Mesodermal cell (in vitro differentiated cells): ENCODE measurements around the gene AARS2. TPM values are rescaled to one million over a fixed set of nuclear protein-coding genes. Genes with fewer than 3 reads are reported as not detected.
"Not testable (repeated sequence)": the region's sequence is repeated elsewhere in the genome, so short reads cannot be mapped to it uniquely, and the experiment has no call there.

Experiments used
- H3K27ac ChIP-seq: 2 replicates; pipeline ENCODE4 v1.7.0; 2013; ENCODE audit warnings: mild to moderate bottlenecking, low read depth, low read length, moderate library complexity; ENCODE audit not compliant: severe bottlenecking
- H3K36me3 ChIP-seq: 2 replicates; pipeline ENCODE4 v1.7.1; 2013; ENCODE audit warnings: mild to moderate bottlenecking, low read length, moderate library complexity; ENCODE audit not compliant: control insufficient read depth, insufficient read depth
- H3K4me1 ChIP-seq: one replicate; pipeline ENCODE4 v1.7.1; 2013; ENCODE audit warnings: mild to moderate bottlenecking, low read length; ENCODE audit not compliant: insufficient read depth, control insufficient read depth, poor library complexity, severe bottlenecking
- H3K4me3 ChIP-seq: 2 replicates; pipeline ENCODE4 v1.7.0; 2013; ENCODE audit warnings: low read length, control low read depth, mild to moderate bottlenecking; ENCODE audit not compliant: insufficient read depth, poor library complexity, severe bottlenecking; ENCODE audit errors: extremely low read depth
- H3K9me3 ChIP-seq: 2 replicates; pipeline ENCODE4 v1.7.1; 2013; ENCODE audit warnings: mild to moderate bottlenecking, low read length, moderate library complexity; ENCODE audit not compliant: control insufficient read depth
- WGBS, 2 experiments: methylation state at CpG; one replicate each; pipeline ENCODE4 v1.1.5; 2013; ENCODE audit warnings: missing lambda C conversion rate in 2 of 2; ENCODE audit not compliant: insufficient coverage in 2 of 2; 5-methylcytosine and 5-hydroxymethylcytosine counted together
- polyA plus RNA-seq, 2 experiments: library from polyadenylated mRNA; stranded (reverse); fragments of 50-300 nt; gene quantifications; one replicate each; pipeline ENCODE4 v1.2.3, GENCODE V29; 2013

The AARS2 gene
- polyA plus RNA-seq (2013, experiment 1 of 2) = 13.7 TPM
- 12.3 TPM for polyA plus RNA-seq (2013, experiment 2 of 2)

DNA sequence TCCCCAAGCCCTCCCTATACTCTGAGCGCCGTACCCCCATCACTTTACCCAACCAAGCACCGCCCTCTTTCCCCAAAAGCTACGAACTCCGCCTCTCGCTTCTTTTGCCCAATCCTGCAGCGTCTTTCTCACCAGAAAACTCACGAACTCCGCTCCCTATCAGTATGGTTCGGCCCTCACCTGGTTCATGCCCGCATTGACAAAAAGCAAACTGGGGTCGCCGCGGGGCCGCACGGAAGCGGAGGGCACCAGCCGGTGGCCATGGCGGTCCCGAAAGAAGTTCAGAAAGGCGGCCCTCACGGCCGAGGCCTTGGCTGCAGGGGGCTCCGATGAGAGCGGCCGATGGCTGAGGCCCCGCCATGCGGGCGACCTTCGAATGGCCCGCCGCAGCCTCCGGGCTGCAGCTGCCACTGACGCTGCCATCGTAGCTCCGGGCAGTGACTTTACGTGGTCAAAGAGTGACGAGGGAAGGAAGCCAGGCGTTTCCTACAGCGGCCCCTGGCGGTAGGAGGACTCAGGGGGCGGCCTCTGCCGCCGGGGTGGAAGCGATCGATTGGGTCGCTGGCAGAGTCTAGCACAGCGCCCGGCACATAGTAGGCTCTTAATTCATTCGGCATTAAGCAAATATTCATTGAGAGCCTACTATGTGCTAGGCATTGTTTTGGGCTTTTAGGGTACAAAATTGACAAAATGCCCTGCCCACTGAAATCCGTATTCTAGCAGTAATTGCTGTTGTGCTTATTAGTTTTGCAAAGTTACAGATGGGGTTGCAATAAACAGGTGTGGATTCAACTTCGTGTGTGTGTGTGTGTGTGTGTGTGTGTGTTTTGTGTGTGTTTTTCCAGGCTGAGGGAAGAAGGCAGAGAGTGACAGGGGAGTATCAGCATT is at the start of gene AARS2:
Gene AARS2, minus strand, starts transcription at position 447 of the 888 bp plus-strand sequence. Its CDS starts 24 bp downstream, at position 423.
- Histone ChIP-seq H3K27ac (peak within 1 kb of the TSS; percentile 18), H3K4me3 (peak within 1 kb of the TSS; percentile 79), H3K4me1 (no peaks in the 10 kb centered on the region), H3K9me3 (no peaks in the 10 kb centered on the region), H3K36me3 (peaks cover 38% of the 10 kb centered on the region)
- 1 to 5% methylated on average over 33 to 38 of the region's 52 CpGs for WGBS, 2 experiments

DNA sequence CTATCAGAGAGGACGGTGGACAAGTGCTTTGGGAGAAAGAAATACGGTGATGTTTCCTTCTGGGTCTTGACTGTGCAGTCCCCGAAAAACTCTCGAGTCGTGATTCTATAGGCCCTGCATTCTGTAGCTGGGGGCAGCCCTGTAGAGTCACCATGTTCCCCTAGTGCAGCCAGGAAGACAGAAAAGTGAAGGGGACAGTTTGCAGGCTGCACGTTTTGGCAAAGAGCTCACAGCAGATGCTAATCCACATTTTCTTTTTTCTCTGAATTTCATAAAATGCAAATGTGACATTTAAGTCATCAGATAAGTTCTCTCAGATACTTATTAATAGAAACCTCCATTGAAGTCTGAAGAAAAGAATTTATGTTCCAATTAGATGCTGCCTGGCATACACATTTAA is 48.8 kb upstream of the AARS2 start:
- no peaks in the 10 kb centered on the region for H3K4me1 ChIP-seq
- 81 to 84% methylated on average over 5 to 6 of the region's 6 CpGs for WGBS, 2 experiments
- H3K27ac ChIP-seq = no peak overlapping the region
- no peaks in the 10 kb centered on the region for H3K36me3 ChIP-seq
- H3K4me3 ChIP-seq = no peak overlapping the region
- no peaks in the 10 kb centered on the region for H3K9me3 ChIP-seq

DNA sequence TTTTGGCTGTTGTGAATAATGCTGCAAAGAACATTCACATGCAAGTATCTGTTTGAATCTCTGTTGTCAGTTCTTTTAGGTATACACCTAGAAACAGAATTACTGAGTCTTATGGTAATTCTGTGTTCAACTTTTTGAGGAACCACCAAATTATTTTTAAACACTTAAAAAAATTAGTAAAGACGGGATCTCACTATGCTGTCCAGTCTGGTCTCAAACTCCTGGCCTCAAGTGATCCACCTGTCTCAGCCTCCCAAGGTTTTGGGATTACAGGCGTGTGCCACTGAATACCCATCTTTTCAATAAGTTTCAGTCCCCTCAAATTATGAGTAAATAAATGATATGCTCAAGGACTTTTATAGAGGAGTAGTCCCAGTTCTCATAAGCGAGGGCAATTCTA is 46.8 kb upstream of the AARS2 start:
- Histone ChIP-seq H3K4me1 (no peaks in the 10 kb centered on the region), H3K4me3 (no peak overlapping the region), H3K27ac (no peak overlapping the region), H3K36me3 (no peaks in the 10 kb centered on the region), H3K9me3 (no peaks in the 10 kb centered on the region)
- WGBS, 2 experiments = 83 to 91% methylated on average over 1 to 2 of the region's 3 CpGs

DNA sequence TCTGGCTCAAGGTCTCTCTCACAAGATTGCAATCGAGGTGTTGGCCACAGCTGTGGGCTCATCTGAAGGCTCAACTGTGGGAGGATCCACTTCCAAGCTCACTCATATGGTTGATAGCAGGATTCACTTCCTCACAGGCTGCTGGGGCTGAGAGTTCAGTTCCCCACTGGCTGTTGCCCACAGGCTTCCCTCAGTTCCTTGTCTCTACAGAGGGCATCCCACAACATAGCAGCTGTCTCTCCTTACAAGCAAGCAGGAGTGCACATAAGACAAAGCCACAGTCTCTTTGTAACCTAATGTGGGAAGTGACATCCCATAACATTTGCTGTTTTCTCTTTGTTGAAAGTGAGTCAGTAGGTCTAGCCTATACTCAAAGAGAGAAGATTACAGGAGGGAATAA is 43.3 kb upstream of the AARS2 start:
- Histone ChIP-seq H3K27ac (no peak overlapping the region), H3K4me1 (no peaks in the 10 kb centered on the region), H3K36me3 (no peaks in the 10 kb centered on the region), H3K4me3 (no peak overlapping the region), H3K9me3 (no peaks in the 10 kb centered on the region)
- WGBS, 2 experiments = 67 to 82% methylated on average over 1 of the region's 1 CpG

DNA sequence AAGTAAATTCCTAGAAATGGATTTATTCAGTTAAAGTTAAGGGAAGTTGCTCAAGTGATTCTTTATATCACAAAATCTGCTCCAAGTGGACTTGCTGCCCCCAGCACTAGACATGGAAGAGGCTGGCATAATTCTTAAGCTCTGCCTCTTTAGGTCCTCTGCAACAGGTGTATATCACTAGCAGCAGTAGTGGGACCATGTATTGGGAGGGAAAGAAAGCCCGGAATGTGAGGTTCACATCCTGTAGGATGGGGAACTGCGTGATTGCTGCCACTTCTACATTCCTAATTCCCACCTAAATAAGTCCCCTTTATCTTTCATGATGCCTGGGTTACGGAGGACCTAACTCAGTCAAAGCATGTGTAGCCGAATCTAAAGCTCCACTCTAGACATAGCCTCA is 42.5 kb upstream of the AARS2 start:
- Histone ChIP-seq H3K9me3 (no peaks in the 10 kb centered on the region), H3K36me3 (no peaks in the 10 kb centered on the region), H3K4me1 (no peaks in the 10 kb centered on the region), H3K27ac (no peak overlapping the region), H3K4me3 (no peak overlapping the region)
- WGBS, 2 experiments = 80% methylated on average over 1 to 3 of the region's 4 CpGs

DNA sequence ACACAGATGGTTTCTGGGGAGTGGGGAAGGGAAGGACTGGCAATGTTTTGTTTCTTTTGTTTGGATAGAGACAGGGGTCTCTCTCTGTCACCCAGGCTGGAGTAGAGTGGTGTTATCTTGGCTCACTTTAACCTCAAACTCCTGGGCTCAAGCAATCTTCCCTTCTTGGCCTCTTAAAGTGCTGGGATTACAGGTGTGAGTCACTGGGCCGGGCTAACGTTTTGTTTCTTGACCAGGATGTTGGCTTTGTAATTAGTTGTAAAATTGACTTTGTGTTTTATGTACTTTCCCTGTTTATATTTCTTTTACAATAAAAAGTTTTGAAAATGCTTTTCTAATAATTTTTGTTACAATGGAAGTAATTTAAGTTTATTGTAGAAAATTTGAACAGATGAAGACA is 40.2 kb upstream of the AARS2 start:
- no CpG with 5 or more reads among the region's 2 CpGs for WGBS, 2 experiments
- no peaks in the 10 kb centered on the region for H3K4me1 ChIP-seq
- no peak overlapping the region for H3K27ac ChIP-seq
- H3K36me3 ChIP-seq = no peaks in the 10 kb centered on the region
- H3K9me3 ChIP-seq = no peaks in the 10 kb centered on the region
- H3K4me3 ChIP-seq = no peak overlapping the region

DNA sequence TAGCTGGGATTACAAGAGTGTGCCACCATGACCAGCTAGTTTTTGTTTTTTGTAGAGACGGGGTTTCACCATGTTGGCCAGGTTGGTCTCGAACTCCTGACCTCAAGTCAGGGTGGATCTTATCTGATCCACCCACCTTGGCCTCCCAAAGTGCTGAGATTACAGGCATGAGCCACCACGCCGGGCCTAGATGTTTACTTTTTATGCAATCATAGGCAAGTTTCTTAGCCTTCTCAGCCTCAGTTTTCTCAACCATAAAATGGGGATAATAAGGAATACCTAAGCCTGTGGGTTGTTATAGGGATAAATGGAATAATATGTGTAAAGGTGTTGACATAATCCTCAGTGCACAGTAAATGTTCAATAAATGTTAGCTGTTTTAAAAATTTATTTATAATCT is 39.1 kb upstream of the AARS2 start:
- H3K4me1 ChIP-seq = no peaks in the 10 kb centered on the region
- H3K9me3 ChIP-seq = no peaks in the 10 kb centered on the region
- 87 to 93% methylated on average over 2 of the region's 4 CpGs for WGBS, 2 experiments
- no peak overlapping the region for H3K4me3 ChIP-seq
- no peaks in the 10 kb centered on the region for H3K36me3 ChIP-seq
- H3K27ac ChIP-seq = no peak overlapping the region

DNA sequence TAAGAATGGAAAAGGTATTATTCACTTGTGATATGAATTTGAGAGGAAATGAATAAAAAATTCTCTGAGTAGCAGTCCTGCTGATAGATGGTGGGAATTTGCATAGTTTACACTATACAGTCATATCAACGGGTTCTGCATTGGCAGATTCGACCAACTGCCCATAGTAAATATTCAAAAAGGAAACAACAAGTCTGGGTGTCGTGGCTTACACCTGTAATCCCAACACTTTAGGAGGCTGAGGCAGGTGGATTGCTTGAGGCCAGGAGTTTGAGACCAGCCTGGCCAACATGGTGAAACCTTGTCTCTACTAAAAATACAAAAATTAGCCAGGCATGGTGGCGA is 37.5 kb upstream of the AARS2 start:
- 50 to 77% methylated on average over 1 to 2 of the region's 4 CpGs for WGBS, 2 experiments

DNA sequence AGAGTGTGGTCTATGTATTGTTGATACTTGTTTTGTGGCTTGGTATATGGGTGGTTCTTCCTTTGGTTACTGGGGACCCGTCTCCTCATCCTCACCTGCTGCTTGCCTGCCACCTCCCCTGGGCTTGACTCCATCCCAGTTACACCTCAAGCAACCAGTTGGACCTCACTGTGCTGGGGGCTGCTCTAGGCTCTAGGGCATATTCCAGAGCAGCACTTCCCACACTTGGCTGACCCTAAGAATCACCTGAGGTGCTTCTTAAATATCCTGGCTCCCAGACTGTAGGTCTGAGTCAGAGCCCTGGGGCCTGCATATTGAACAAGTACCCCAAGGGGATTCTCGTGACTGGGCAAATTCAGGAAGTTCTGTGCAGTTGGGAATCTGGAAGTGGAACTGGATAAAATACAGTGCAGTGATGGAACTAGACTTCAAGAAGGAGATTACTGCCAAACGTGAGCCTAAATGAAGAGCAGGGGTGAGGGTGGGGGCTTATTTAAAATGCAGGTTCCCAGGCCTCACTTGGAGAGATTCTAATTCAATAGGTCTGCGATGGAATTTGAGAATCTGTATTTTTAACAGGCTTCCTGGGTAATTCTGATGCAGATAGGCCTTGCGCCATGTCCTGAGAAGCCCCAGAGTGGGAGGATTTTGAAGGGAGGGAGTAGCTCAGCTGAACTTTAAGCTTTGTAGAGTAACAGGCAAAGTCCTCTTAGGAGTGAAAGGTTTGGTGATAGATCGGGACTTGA is 36.9 kb upstream of the AARS2 start:
- Histone ChIP-seq H3K9me3 (no peaks in the 10 kb centered on the region), H3K4me3 (no peak overlapping the region)
- WGBS, 2 experiments = 66 to 69% methylated on average over 5 to 6 of the region's 6 CpGs

More for the DNA sequence above, 37.5 kb upstream of the AARS2 start:
- H3K27ac ChIP-seq, H3K4me1 ChIP-seq, H3K9me3 ChIP-seq, H3K4me3 ChIP-seq, H3K36me3 ChIP-seq: not testable (repeated sequence)

DNA sequence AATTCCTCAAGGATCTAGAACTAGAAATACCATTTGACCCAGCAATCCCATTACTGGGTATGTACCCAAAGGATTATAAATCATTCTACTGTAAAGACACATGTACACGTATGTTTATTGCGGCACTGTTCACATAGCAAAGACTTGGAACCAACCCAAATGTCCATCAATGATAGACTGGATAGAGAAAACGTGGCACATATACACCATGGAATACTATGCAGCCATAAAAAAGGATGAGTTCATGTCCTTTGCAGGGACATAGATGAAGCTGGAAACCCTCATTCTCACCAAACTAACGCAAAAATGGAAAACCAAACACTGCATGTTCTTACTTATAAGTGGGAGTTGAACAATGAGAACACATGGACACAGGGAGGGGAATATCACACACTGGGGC is 33.7 kb upstream of the AARS2 start:
- H3K27ac ChIP-seq, H3K9me3 ChIP-seq, H3K36me3 ChIP-seq, H3K4me3 ChIP-seq, H3K4me1 ChIP-seq: not testable (repeated sequence)
- 100% methylated on average over 2 of the region's 4 CpGs; no CpG with 5 or more reads in 1 of the 2 experiments for WGBS, 2 experiments

More for the DNA sequence above, 36.9 kb upstream of the AARS2 start:
- H3K36me3 ChIP-seq = no peaks in the 10 kb centered on the region
- H3K4me1 ChIP-seq = no peaks in the 10 kb centered on the region
- H3K27ac ChIP-seq = no peak overlapping the region

DNA sequence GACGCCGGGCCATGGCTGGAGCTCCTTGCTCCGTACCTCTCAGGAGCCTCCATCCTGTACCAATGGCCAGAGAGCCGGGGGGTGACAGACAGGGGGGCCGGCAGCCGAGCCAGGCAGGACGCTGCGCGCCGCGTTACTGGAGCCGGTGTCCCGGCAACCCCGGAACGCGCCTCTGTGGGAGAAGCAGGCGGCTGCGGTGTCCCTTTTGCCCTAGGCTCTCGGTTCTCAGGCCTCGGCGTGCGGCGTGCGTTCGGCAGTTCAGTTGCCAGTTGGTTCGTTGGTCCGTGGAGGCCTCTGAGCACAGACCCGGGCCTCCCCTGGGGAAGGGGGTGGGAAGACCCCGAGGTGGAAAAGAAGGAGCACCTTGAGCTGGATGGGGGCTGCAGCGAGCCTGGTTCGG is 29.3 kb upstream of the AARS2 start, which contains the start of gene SPATS1:
Gene SPATS1, plus strand, starts transcription at position 162 of the 400 bp plus-strand sequence. CDS start 446 bp downstream, outside the sequence.
- Histone ChIP-seq H3K4me1 (no peaks in the 10 kb centered on the region), H3K27ac (no peak within 1 kb of the TSS), H3K36me3 (no peaks in the 10 kb centered on the region), H3K4me3 (no peak within 1 kb of the TSS), H3K9me3 (no peaks in the 10 kb centered on the region)
- 65 to 72% methylated on average over 26 to 29 of the region's 31 CpGs for WGBS, 2 experiments
